Stimulated activated CD4-positive, alpha-beta T cell treated with anti-CD3 and anti-CD28 coated beads, TNF-alpha, amount 100 ng/mL, for 24 hours (primary cell): ENCODE measurements around the gene ZNF480.
A peak's percentile ranks its signal among the peaks of the same experiment; 100 is the strongest.
"Not testable (repeated sequence)": the region's sequence is repeated elsewhere in the genome, so short reads cannot be mapped to it uniquely, and the experiment has no call there.

ENCODE experiments used
- DNase-seq, 3 experiments: peaks; one replicate each; pipeline ENCODE4 v3.0.0-alpha.2; 2020; ENCODE audit warnings: low read depth in 3 of 3

Gene ZNF480

DNA sequence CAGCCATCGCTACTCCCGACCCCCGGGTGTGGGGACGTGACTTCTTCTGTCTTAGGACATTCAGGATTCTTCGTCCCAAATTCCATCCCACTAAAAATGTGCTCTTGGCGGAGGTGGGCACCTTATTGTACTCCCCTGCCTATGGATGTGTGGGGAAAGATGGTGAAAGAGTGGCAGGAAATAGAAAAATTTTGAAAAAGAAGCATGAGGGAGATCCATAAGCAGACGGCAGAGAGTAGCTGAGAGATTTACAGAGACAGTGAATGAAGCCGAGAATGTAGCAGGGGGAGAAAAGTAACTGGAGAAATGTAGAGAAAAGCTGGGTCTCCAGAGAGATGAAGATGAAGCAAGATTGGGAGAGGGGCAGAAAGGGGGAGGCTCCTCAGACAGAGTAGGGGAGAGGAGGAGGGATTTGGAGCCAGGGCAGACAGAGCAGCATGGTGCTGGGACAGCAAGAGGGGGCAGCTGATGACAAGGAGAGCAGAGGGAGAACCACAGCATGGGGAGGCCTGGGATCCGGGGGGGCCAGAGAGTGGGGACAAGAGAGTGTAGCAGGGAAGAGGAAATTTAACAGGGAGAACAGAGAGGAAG is 39.9 kb downstream of the ZNF480 start:
- DNase-seq, result no peak

DNA sequence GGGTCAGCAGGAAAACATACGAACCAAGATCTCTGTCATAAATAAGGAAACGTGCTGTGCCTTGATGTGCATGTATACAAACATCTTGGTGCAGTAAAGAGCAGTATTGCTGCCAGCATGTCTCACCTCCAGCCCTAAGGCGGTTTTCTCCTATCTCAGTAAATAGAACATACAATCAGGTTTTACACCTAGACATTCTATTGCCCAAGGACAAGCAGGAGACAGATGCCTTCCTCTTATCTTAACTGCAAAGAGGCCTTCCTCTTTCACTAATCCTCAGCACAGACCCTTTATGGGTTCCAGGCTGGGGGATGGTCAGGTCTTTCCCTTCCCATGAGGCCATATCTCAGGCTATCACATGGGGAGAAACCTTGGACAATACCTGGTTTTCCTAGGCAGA is 42.1 kb downstream of the ZNF480 start:
- not testable (repeated sequence) for DNase-seq

DNA sequence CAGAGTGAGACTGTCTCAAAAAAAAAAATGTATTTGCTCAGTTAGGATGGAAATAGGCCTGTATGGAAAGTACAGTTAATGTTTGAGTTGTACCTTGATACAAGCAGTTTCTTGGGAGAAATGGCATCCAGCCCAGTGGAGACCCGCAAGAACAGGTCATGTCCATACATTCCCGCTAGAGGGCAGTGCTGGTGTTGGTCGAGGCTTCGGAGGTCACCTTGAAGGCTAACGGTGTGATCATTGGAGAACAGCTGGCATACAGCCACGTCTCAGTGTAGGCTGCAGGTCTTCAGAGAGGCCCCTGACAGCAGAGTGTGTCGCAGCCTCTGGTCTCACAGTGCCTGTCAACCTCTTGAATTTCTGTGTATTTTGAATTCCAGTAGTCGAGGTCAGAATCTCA is 46.6 kb downstream of the ZNF480 start:
- DNase-seq, result peak in 2 of 3 experiments; percentile 13 to 25

DNA sequence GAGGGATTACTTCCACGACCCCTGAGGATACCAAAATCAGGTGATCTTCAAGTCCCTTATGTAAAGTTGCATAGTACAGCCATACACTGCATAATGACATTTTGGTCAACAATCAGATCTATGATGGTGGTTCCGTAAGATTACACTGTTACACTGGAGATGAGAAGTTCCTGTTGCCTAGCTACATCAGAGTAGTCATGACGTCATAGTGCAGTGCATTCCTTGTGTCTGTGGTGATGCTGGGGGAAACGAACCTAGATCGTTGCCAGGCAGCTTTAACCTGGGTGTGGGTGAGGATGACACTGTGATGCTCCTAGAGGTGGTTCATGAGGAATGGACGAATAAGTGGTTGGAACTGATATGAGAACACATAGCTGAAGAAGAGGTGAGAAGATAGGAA is 48.2 kb downstream of the ZNF480 start:
- DNase-seq, result no peak

DNA sequence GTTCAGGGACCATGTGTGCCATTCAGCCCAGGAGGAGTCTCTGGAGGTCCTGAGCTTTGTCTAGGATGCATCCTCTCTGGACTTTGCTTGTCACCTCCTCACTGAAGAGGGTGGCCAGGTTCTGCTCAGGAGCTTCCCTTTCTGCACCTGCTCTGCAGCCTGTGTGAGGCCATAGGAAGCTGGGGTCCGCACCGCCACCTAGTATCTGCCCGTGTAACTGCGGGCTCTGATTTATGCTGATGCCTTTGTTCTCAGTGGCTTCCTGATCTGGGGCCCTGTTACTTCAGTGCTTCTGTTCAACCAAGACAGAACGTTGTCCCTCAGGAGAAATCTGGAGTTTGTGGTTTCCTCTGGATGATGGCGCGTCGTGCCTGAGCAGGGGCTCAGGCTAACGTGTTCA is 54.5 kb downstream of the ZNF480 start:
- DNase-seq, result no peak

DNA sequence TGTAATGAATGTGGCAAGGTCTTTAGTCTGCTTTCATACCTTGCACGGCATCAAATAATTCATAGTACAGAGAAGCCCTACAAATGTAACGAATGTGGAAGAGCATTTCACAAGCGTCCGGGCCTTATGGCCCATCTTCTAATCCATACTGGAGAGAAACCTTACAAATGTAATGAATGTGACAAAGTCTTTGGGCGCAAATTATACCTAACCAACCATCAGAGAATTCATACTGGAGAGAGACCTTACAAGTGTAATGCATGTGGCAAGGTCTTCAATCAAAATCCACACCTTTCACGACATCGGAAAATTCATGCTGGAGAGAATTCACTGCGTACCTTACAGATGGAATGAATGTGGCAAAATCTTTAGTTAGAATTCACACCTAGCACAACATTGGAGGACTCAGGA is 69.5 kb downstream of the ZNF480 start:
- no peak for DNase-seq

DNA sequence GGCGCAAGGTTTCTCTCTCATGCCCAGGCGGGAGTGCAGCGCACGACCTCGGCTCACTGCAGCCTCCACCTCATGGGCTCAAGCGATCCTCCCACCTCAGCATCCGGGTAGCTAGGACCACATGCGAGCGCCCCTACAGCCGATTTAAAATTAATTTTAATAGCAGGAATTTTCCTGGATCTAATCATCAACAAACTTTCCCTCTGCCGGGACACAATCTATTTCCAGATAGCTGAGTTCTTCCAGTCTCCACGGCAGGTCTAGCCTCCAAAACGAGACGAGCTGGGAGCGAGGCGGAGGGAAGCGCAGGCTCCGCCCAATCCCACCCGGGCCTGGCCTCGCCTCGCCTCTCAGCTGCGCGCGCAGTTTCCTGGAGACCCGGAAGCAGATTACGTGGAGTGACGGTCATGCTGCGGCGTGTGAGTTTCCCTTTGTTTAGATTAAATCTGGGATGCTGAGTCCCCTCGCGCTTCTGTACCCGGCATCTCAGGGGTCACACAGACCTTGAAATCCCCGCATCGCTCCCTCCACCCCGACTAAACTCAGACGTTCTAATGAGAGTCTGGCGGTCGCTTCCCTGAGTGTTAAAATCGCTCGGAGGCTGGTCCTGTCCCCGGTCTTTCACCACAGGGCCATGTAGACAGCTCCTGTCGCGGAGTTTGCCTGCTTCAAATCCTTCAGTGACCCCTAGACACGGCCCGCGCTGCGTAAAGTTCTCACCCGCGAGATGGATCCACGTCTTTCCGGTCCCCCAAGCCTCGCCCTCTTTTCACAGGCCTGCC is 72.8 kb downstream of the ZNF480 start, which contains the start of gene ZNF880:
TSS of gene ZNF880 (plus strand) at position 365 of the 782 bp plus-strand sequence. CDS start at position 408, 43 bp downstream.
- DNase-seq, result peak; percentile 88 to 89 (median 88)

DNA sequence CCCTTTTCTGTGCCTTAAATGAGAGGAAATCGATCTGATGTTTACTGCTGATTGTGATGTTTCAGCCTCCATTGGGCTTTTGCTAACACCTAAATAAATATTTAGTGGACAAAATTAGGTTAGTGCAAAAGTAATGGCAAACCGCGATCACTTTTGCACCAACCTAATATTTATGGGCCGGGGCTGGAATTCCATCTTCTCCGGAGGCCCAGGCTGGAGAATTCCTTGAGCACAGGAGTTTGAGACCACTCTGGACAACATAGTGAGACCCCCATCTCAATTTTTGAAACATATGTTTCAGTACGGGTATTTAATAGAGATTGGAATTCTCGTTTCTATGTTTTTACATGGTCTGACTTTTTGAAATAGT is 73.4 kb downstream of the ZNF480 start:
- no peak for DNase-seq
